Fibroblast of lung (primary cell): Measurements from ENCODE around the gene PPP3CB. TPM values are rescaled to one million over a fixed set of nuclear protein-coding genes. Genes with fewer than 3 reads are reported as not detected.
A peak's percentile ranks its signal among the peaks of the same experiment; 100 is the strongest.

Experiments
- DNase-seq, 2 donors: peaks; one replicate each; pipeline versions ENCODE4 v3.0.0 to v3.0.0-alpha.2; 2010; ENCODE audit warnings: low read depth in 2 of 2
- H2AFZ ChIP-seq: 2 replicates; pipeline ENCODE4 v1.5.1; 2012; ENCODE audit warnings: low read length, control low read depth, inconsistent platforms
- H3K27ac ChIP-seq: 2 replicates; pipeline ENCODE4 v1.5.1; 2011; ENCODE audit warnings: low read length, control low read depth; ENCODE audit not compliant: insufficient read depth
- H3K27me3 ChIP-seq: 2 replicates; pipeline ENCODE4 v1.5.1; 2011; ENCODE audit warnings: mild to moderate bottlenecking, low read length; ENCODE audit not compliant: control insufficient read depth, insufficient read depth
- H3K36me3 ChIP-seq: 2 replicates; pipeline ENCODE4 v1.5.1; 2011; ENCODE audit warnings: low read length; ENCODE audit not compliant: control insufficient read depth, insufficient read depth
- H3K4me1 ChIP-seq: 2 replicates; pipeline ENCODE4 v1.5.1; 2011; ENCODE audit warnings: low read length; ENCODE audit not compliant: control insufficient read depth, insufficient read depth; ENCODE audit errors: extremely low read depth
- H3K4me2 ChIP-seq: 2 replicates; pipeline ENCODE4 v1.5.1; 2011; ENCODE audit warnings: low read length, control low read depth; ENCODE audit not compliant: insufficient read depth; ENCODE audit errors: extremely low read depth
- H3K4me3 ChIP-seq, 4 experiments: fragments of 200-600 bp in 1 of 4; sonication (generic) in 1 of 4; replicated peaks in 1 of 4; 2 replicates each; pipeline ENCODE4 v1.5.1; 2011 to 2016; ENCODE audit warnings: low read length in 4 of 4, low read depth in 3 of 4, mild to moderate bottlenecking in 3 of 4, control low read depth in 2 of 4, inconsistent platforms in 1 of 4, mixed read lengths in 1 of 4; ENCODE audit not compliant: insufficient read depth in 1 of 4; ENCODE audit errors: control extremely low read depth in 1 of 4
- H3K79me2 ChIP-seq: 2 replicates; pipeline ENCODE4 v1.5.1; 2012; ENCODE audit warnings: mild to moderate bottlenecking, low read length, inconsistent platforms; ENCODE audit not compliant: control insufficient read depth, insufficient read depth
- H3K9ac ChIP-seq: 2 replicates; pipeline ENCODE4 v1.5.1; 2011; ENCODE audit warnings: mild to moderate bottlenecking, low read length, control low read depth; ENCODE audit not compliant: insufficient read depth
- H3K9me3 ChIP-seq: 2 replicates; pipeline ENCODE4 v1.5.1; 2012; ENCODE audit warnings: low read depth, low read length; ENCODE audit not compliant: control insufficient read depth, insufficient read depth
- H4K20me1 ChIP-seq: 2 replicates; pipeline ENCODE4 v1.5.1; 2011; ENCODE audit warnings: low read length; ENCODE audit not compliant: control insufficient read depth, insufficient read depth; ENCODE audit errors: extremely low read depth
- CTCF ChIP-seq, 2 donors: IDR thresholded peaks in 1 of 2; conservative IDR thresholded peaks in 1 of 2; 1 replicate in 1 of 2; 2 replicates in 1 of 2; pipeline ENCODE4 v1.5.1; 2011 to 2012; ENCODE audit warnings: low read length in 2 of 2, control low read depth in 1 of 2, inconsistent platforms in 1 of 2, low read depth in 1 of 2, mild to moderate bottlenecking in 1 of 2
- EZH2 ChIP-seq: IDR thresholded peaks from 2 replicates; pipeline ENCODE4 v1.5.1; 2012; ENCODE audit warnings: low read length, control low read depth, mild to moderate bottlenecking; ENCODE audit errors: missing control alignments
- polyA minus RNA-seq: library from RNA; depleted of rRNA, polyadenylated mRNA; stranded (reverse); fragments of >200 nt; gene quantifications from 2 replicates; pipeline ENCODE4 v1.2.3, GENCODE V29; 2011; ENCODE audit warnings: low replicate concordance
- polyA plus RNA-seq, 2 donors: library from polyadenylated mRNA; depleted of rRNA in 1 of 2; stranded (reverse) in 1 of 2; unstranded in 1 of 2; fragments of >200 nt; gene quantifications; 2 replicates each; pipeline ENCODE4 v1.2.1, GENCODE V29; 2011 to 2012; ENCODE audit warnings: missing spikeins in 1 of 2
- total RNA-seq: library from RNA; depleted of rRNA; stranded (reverse); fragments of >200 nt; gene quantifications from 2 replicates; pipeline ENCODE4 v1.2.1, GENCODE V29; 2014

Gene PPP3CB
- total RNA-seq (21.3 and 27.1 TPM in 2 replicates), polyA plus RNA-seq (34.1 and 38.8 TPM in 2 replicates), polyA minus RNA-seq (4.7 and 16.5 TPM in 2 replicates)
- 45.6 and 54.6 TPM in 2 replicates for polyA plus RNA-seq (2012)

DNA sequence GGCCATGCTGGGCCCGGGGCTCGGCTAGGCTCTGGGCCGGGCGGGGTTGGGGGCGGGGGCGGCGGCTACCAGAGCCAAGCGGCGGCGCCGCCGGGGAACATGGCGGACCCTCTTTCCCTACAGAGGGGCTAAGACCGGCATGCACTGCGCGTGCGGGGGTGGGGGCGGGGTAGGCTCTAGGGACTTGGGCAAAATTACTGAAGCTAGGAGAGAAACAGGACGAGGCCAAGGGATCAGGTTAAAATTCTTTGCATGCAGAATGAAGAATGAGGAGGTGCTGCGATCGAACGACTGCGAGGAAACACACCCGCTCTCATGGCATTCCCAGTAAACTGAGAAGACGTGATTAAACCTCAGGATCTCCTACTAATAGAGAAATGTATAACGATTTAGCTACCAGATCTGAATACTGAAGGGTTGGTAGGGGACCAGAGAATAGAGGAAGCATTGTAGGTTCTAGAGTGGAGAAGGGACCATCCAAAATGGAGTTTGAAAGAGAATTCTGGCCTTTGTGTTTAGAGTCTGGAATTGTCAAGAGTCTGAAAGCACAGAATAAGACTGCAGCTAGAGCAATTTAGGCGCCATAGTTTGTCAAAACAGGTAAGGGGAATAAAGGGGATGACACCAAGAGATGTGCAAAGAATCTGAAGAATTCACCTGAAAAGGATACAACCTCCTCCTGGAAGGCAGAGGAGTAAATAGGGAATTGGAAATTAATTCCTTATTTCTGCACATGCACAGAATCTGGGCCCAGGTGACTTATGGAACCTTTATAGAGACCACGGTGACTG lies at the start of gene PPP3CB:
Gene PPP3CB, minus strand, starts transcription at position 141 of the 791 bp plus-strand sequence. Its CDS starts 135 bp downstream, at position 6.
- Histone ChIP-seq H3K79me2 (peaks cover 43% of the 10 kb centered on the region), H3K36me3 (no peaks in the 10 kb centered on the region), H3K9ac (peak within 1 kb of the TSS; percentile 93), H3K9me3 (no peaks in the 10 kb centered on the region), H3K4me3 (peak within 1 kb of the TSS; percentile 66 to 96 (median 84)), H4K20me1 (no peaks in the 10 kb centered on the region), H3K4me2 (peak within 1 kb of the TSS; percentile 84), H2AFZ (peak within 1 kb of the TSS; percentile 88), H3K4me1 (peaks cover 5% of the 10 kb centered on the region), H3K27ac (peak within 1 kb of the TSS; percentile 86), H3K27me3 (no peaks in the 10 kb centered on the region)
- no peak for TF ChIP-seq EZH2
- no peak for TF ChIP-seq CTCF (conservative IDR thresholded peaks at IDR 0.05 in 1 of 2, IDR thresholded peaks at IDR 0.05 in 1 of 2; ENCODE audit: low read depth in 1 of 2, low read length in 2 of 2)
- peak; percentile 98 to 99 for DNase-seq

- Histone ChIP-seq H3K4me3 (no peak overlapping the region), H3K9ac (no peak overlapping the region), H3K27ac (no peak overlapping the region), H3K9me3 (no peaks in the 10 kb centered on the region), H4K20me1 (no peaks in the 10 kb centered on the region), H3K27me3 (no peaks in the 10 kb centered on the region), H3K36me3 (no peaks in the 10 kb centered on the region), H2AFZ (no peak overlapping the region), H3K79me2 (no peaks in the 10 kb centered on the region), H3K4me2 (no peak overlapping the region), H3K4me1 (no peaks in the 10 kb centered on the region)
- TF ChIP-seq EZH2: no peak
- TF ChIP-seq CTCF (conservative IDR thresholded peaks at IDR 0.05 in 1 of 2, IDR thresholded peaks at IDR 0.05 in 1 of 2; ENCODE audit: low read depth in 1 of 2, low read length in 2 of 2): no peak
- DNase-seq: no peak
Measured at GRCh38 chr10:73545357-73545756, 49.5 kb upstream of the PPP3CB start.

- Histone ChIP-seq H3K4me3 (no peak overlapping the region), H3K9ac (no peak overlapping the region), H3K4me2 (no peak overlapping the region), H3K27me3 (no peaks in the 10 kb centered on the region), H3K4me1 (no peaks in the 10 kb centered on the region), H2AFZ (no peak overlapping the region), H4K20me1 (no peaks in the 10 kb centered on the region), H3K9me3 (no peaks in the 10 kb centered on the region), H3K36me3 (no peaks in the 10 kb centered on the region), H3K79me2 (no peaks in the 10 kb centered on the region), H3K27ac (no peak overlapping the region)
- DNase-seq: no peak
- TF ChIP-seq EZH2 (no peak), CTCF (conservative IDR thresholded peaks at IDR 0.05 in 1 of 2, IDR thresholded peaks at IDR 0.05 in 1 of 2; ENCODE audit: low read depth in 1 of 2, low read length in 2 of 2) (no peak)
Measured at GRCh38 chr10:73537709-73538108, 41.9 kb upstream of the PPP3CB start.
